G401.6 (cell line): ENCODE measurements around the gene CEACAM19.

ENCODE experiments used
- FAIRE-seq: peaks from 2 replicates; lab custom pipeline; 2012; peaks lifted over from hg19 to GRCh38; lab: Jason Lieb, UNC

Gene CEACAM19

DNA sequence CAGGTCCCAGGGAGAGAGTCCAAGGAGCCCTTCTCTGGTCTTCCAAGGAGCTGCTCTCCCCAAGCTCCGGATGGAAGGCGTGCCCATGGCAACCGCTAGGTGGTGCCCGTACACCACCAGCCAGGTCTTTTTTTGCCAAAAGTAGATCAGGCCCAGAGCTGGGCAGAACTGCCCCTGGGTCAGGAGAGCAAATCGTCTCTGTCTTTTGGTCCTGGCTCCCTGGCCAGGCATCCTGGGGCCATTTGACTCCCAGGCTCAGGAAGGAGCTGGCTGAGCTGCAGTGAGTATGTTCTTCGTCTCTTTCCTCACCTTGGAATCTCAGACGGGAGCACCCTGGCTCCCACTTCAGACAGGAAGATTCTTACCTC lies 52.7 kb downstream of the CEACAM19 start:
- peak; percentile 44 for FAIRE-seq

GRCh38 chr19:44725251-44725650 lies 54.0 kb downstream of the CEACAM19 start:
- FAIRE-seq: no peak

- FAIRE-seq: no peak
These were observed 54.4 kb downstream of the CEACAM19 start for GRCh38 chr19:44725684-44726083.

DNA sequence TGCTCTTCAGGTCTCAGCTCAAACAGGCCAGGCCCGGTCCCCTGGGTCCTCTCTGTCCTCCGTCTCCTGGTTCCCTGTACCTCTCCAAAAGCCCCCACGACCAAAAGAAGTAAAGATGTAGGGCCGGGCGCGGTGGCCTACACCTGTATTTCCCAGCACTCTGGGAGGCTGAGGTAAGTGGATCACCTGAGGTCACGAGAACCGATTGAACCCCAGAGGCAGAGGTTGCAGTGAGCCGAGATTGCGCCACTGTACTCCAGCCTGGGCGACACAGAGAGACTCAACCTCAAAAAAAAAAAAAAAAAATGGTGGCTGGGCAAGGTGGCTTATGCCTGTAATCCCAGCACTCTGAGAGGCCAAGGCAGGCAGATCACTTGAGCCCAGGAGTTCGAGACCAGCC lies 55.2 kb downstream of the CEACAM19 start:
- no peak for FAIRE-seq

GRCh38 chr19:44728178-44728577 lies 56.9 kb downstream of the CEACAM19 start:
- FAIRE-seq: no peak

DNA sequence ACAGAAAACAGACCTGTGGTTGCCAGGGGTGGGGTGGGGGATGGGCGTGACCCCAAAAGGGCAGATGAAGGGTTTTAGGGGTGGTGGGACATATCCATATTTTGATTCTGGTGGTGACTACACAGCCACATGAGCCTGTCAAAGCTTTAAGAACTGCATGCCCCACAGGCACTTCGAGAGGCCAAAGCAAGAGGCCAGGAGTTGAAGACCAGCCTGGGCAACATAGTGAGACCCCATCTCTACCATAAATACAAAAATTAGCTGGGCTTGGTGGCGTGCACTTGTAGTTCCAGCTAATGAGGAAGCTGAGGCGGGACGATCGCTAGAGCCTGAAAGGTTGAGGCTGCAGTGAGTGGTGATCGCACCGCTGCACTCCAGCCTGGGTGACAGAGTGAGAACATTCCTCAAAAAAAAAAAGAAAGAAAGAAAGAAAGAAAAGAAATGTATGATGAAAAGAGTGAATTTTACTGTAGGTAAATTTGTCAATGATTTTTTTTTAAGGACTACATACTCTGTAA lies 58.3 kb downstream of the CEACAM19 start:
- no peak for FAIRE-seq

- no peak for FAIRE-seq
These were observed 59.8 kb downstream of the CEACAM19 start for GRCh38 chr19:44731081-44731480.

DNA sequence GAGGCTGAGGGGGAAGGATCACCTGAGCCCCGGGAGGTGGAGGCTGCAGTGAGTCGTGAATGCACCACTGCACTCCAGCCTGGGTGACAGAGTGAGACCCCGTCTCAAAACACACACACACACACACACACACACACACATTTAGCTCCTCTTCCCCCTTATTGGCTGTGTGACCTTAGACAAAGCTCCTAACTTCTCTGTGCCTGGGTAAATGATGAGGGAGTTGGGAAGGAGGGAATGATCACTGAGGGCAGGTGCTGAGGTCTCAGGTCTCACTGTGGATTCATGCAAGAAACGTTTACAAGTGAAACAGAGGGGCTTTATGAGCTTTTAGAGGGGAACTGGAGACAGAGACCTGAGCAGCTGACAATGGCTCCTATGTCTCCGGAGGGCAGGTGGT lies 60.3 kb downstream of the CEACAM19 start:
- no peak for FAIRE-seq

DNA sequence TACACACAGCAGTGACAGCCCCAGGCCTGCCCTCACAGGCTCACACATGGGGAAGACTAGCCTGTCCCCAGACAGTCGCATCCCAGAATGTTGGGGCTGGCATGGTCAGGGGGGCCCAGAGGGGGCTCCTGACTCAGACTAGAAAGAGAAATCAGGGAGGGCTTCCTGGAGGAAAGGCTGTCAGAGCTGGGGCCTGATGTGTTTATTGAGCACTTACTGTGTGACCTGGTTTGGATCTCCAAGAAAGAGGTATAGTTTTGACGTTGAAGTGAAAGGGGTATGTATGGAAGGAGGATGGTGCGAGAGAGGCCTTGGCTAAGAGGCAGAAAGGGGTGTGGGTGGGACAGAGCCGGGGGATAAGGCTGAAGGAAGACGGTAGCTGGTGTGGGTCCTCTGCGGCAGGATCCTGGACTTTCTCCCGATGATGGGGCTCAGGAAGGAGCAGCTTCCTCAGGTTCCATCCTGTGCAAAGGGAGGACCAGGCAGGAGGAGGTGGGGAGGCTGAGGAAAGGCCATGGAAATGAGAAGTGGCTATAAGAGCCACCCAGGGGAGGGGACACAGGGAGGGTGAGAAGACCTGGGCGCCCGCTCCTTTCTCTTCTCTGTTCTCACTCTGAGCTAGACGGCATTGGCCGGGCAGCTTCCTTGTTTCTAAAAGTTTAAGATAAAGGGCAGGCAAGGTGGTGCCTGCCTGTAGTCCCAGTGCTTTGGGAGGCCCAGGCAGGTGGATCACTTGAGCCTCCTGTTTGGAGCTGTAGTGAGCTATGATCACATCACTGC lies 61.1 kb downstream of the CEACAM19 start:
- no peak for FAIRE-seq
